Right lobe of liver (tissue), 6 donors: ENCODE results near the gene CTXND2. TPM values are rescaled to one million over a fixed set of nuclear protein-coding genes. Genes with fewer than 3 reads are reported as not detected.
A peak's percentile ranks its signal among the peaks of the same experiment; 100 is the strongest.
"Not testable (repeated sequence)": the region's sequence is repeated elsewhere in the genome, so short reads cannot be mapped to it uniquely, and the experiment has no call there.

Source experiments
- ATAC-seq, 4 donors: fragments of 200-7000 bp; cut with Tn5 transposase; one replicate each; pipeline ENCODE4 v1.9.1; 2020; ENCODE audit warnings: mild to moderate bottlenecking in 4 of 4, moderate library complexity in 4 of 4
- DNase-seq, 3 donors: peaks; one replicate each; pipeline ENCODE4 v3.0.0-alpha.2; 2020
- H3K27ac ChIP-seq, 3 donors: fragments of 200-600 bp; one replicate each; pipeline ENCODE4 v1.8.0; 2022
- H3K27me3 ChIP-seq, 2 donors: fragments of 200-600 bp; one replicate each; pipeline ENCODE4 v1.8.0; 2022
- H3K36me3 ChIP-seq, 4 donors: fragments of 200-600 bp; sonication (generic) in 1 of 4; one replicate each; pipeline versions ENCODE4 v1.5.1 to v1.8.0; 2017 to 2022; ENCODE audit warnings: control low read depth in 1 of 4
- H3K4me1 ChIP-seq, 4 donors: fragments of 200-600 bp; sonication (generic) in 1 of 4; one replicate each; pipeline versions ENCODE4 v1.5.1 to v1.8.0; 2017 to 2022; ENCODE audit warnings: control low read depth in 1 of 4
- H3K4me3 ChIP-seq, 3 donors: fragments of 200-600 bp; one replicate each; pipeline ENCODE4 v1.8.0; 2022
- H3K9me3 ChIP-seq, 4 donors: fragments of 200-600 bp; sonication (generic) in 1 of 4; one replicate each; pipeline versions ENCODE4 v1.5.1 to v1.8.0; 2017 to 2022; ENCODE audit warnings: control low read depth in 1 of 4
- CTCF ChIP-seq, 4 donors: fragments of 200-600 bp in 3 of 4; fragments of 450-650 bp in 1 of 4; IDR thresholded peaks; one replicate each; pipeline versions ENCODE4 v1.5.1 to v1.8.0; 2016 to 2022; ENCODE audit warnings: antibody characterized with exemption in 4 of 4, mild to moderate bottlenecking in 2 of 4
- POLR2A ChIP-seq: fragments of 450-650 bp; IDR thresholded peaks from one replicate; pipeline ENCODE4 v1.6.1; 2017; ENCODE audit warnings: antibody characterized with exemption, mild to moderate bottlenecking
- whole genome bisulfite sequencing: methylation state at CpG from one replicate; pipeline ENCODE4 v1.1.6; 2018; ENCODE audit warnings: low coverage, low lambda C conversion rate; ENCODE audit not compliant: insufficient coverage; ENCODE audit errors: missing lambda C conversion rate; 5-methylcytosine and 5-hydroxymethylcytosine counted together
- intact Hi-C, 2 donors: fragments of 100-400 bp; cut with DNase I; formaldehyde crosslinking; loops; one replicate each; pipeline versions ENCODE4 v1.11.2 to v1.14.1; 2022
- long read RNA-seq: library from polyadenylated mRNA; unstranded; transcript quantifications from one replicate; pipeline ENCODE4 v2.0.0, GENCODE V29; 2019
- total RNA-seq, 6 experiments: library from RNA; depleted of rRNA in 2 of 6; stranded (reverse); fragments of >200 nt in 2 of 6; fragmentation: NEBNext Ultra II Directional in 3 of 6; extraction: Animal tissue kit (Norgen Biotek cat#: 25700) in 3 of 6; gene quantifications; one replicate each; pipeline versions ENCODE4 v1.1.0 to v1.2.4, GENCODE V29; 2016 to 2023
- donor health status: DM: no; HTN: yes; CAD: no.
- donor health status: DM: no; HTN: no; CAD: no.
- donor health status: DM: no; HTN: no; CAD: no.
- donor health status: DM: no; HTN: yes; CAD: no.
- donor health status: DM: no; HTN: yes; CAD: no.

Gene CTXND2
- not detected for total RNA-seq
- long read RNA-seq, result 0 reads

- H3K4me1 ChIP-seq, result peaks cover 0 to 5% (median 0%) of the 10 kb centered on the region in 4 donors
- H3K9me3 ChIP-seq, result no peaks in the 10 kb centered on the region
- H3K36me3 ChIP-seq, result no peaks in the 10 kb centered on the region
- no peak within 1 kb of the TSS for H3K4me3 ChIP-seq
- TF ChIP-seq CTCF (IDR thresholded peaks at IDR 0.05) (no peak), POLR2A (no peak)
- ATAC-seq (no peak), DNase-seq (no peak)
- intact Hi-C loops, result no loop called here
- H3K27me3 ChIP-seq, result no peaks in the 10 kb centered on the region
- 48% methylated on average over 3 of the region's 3 CpGs for WGBS
- no peak within 1 kb of the TSS for H3K27ac ChIP-seq
Observed at GRCh38 chr1:150887018-150887417, at the start of gene CTXND2. Gene CTXND2, plus strand, starts transcription at chr1:150887136. Its CDS starts 25,179 bp downstream, at chr1:150912315.

- H3K27me3 ChIP-seq, H3K9me3 ChIP-seq, ATAC-seq, DNase-seq, intact Hi-C loops, H3K4me3 ChIP-seq, H3K27ac ChIP-seq: not testable (repeated sequence)
- WGBS, result 96% methylated on average over 11 of the region's 11 CpGs
- Histone ChIP-seq H3K36me3 (peaks cover 0 to 17% (median 8%) of the 10 kb centered on the region in 4 donors), H3K4me1 (peaks cover 0 to 31% (median 9%) of the 10 kb centered on the region in 4 donors)
Observed at GRCh38 chr1:150840850-150841249, 46.1 kb upstream of the CTXND2 start.

GRCh38 chr1:150841626-150842025, 45.3 kb upstream of the CTXND2 start:
- WGBS, result 95% methylated on average over 3 of the region's 3 CpGs
- no peak overlapping the region for H3K27ac ChIP-seq
- ATAC-seq (no peak), DNase-seq (no peak)
- no peaks in the 10 kb centered on the region for H3K9me3 ChIP-seq
- H3K27me3 ChIP-seq, result no peaks in the 10 kb centered on the region
- H3K4me1 ChIP-seq, result peaks cover 0 to 24% (median 7%) of the 10 kb centered on the region in 4 donors
- peaks cover 0 to 17% (median 8%) of the 10 kb centered on the region in 4 donors for H3K36me3 ChIP-seq
- TF ChIP-seq CTCF (IDR thresholded peaks at IDR 0.05) (no peak), POLR2A (no peak)
- intact Hi-C loops, result no loop called here
- H3K4me3 ChIP-seq, result no peak overlapping the region

- WGBS, result 47% methylated on average over 2 of the region's 2 CpGs
- ATAC-seq (no peak), DNase-seq (no peak)
- Histone ChIP-seq H3K9me3 (no peaks in the 10 kb centered on the region), H3K36me3 (peaks cover 0 to 17% (median 9%) of the 10 kb centered on the region in 4 donors), H3K27me3 (no peaks in the 10 kb centered on the region), H3K27ac (no peak overlapping the region), H3K4me1 (peaks cover 0 to 18% (median 4%) of the 10 kb centered on the region in 4 donors), H3K4me3 (no peak overlapping the region)
- intact Hi-C loops, result no loop called here
- no peak for TF ChIP-seq POLR2A
- no peak for TF ChIP-seq CTCF (IDR thresholded peaks at IDR 0.05)
Observed at GRCh38 chr1:150842343-150842742, 44.6 kb upstream of the CTXND2 start.

- peak overlapping the region in 1 of 3 donors; percentile 0 for H3K27ac ChIP-seq
- peaks cover 0 to 18% (median 4%) of the 10 kb centered on the region in 4 donors for H3K4me1 ChIP-seq
- ATAC-seq, result peak in 3 of 4 donors; percentile 37 to 56 (median 51)
- H3K27me3 ChIP-seq, result no peaks in the 10 kb centered on the region
- no peak for DNase-seq
- H3K9me3 ChIP-seq, result no peaks in the 10 kb centered on the region
- H3K4me3 ChIP-seq, result no peak overlapping the region
- TF ChIP-seq POLR2A (no peak), CTCF (IDR thresholded peaks at IDR 0.05) (no peak)
- intact Hi-C loops, result no loop called here
- H3K36me3 ChIP-seq, result peaks cover 0 to 24% (median 10%) of the 10 kb centered on the region in 4 donors
- 22% methylated on average over 2 of the region's 2 CpGs for WGBS
Observed at GRCh38 chr1:150842964-150843363, 44.0 kb upstream of the CTXND2 start.
